HG03521 (cell line): ENCODE data around the gene HEATR9.

Source experiments
- ATAC-seq: cut with Tn5 transposase; IDR thresholded peaks from one replicate; pipeline ENCODE4 v1.9.1; 2021; ENCODE audit warnings: mild to moderate bottlenecking, moderate library complexity; ENCODE audit not compliant: unreplicated experiment

The HEATR9 gene

GRCh38 chr17:35865412-35866340 lies 3.0 kb downstream of the HEATR9 start:
- no peak for ATAC-seq

- ATAC-seq = no peak
Measured at GRCh38 chr17:35864853-35865252, 3.8 kb downstream of the HEATR9 start.

- ATAC-seq = no peak
Measured at GRCh38 chr17:35856603-35857002, 12.1 kb downstream of the HEATR9 start.

GRCh38 chr17:35855965-35856364 lies 12.7 kb downstream of the HEATR9 start:
- ATAC-seq = no peak

- no peak for ATAC-seq
Measured at GRCh38 chr17:35849469-35850348, 19.0 kb downstream of the HEATR9 start.

GRCh38 chr17:35847633-35848373 lies 20.9 kb downstream of the HEATR9 start:
- no peak for ATAC-seq

- no peak for ATAC-seq
Measured at GRCh38 chr17:35847006-35847405, 21.7 kb downstream of the HEATR9 start.

GRCh38 chr17:35846055-35846809 lies 22.5 kb downstream of the HEATR9 start:
- ATAC-seq = no peak

GRCh38 chr17:35844547-35844946 lies 24.1 kb downstream of the HEATR9 start:
- no peak for ATAC-seq

GRCh38 chr17:35843698-35844097 lies 25.0 kb downstream of the HEATR9 start:
- ATAC-seq = no peak

- ATAC-seq = no peak
Measured at GRCh38 chr17:35842239-35842638, 26.5 kb downstream of the HEATR9 start.

- no peak for ATAC-seq
Measured at GRCh38 chr17:35841505-35841904, 27.2 kb downstream of the HEATR9 start.

- ATAC-seq = no peak
Measured at GRCh38 chr17:35841101-35841500, 27.6 kb downstream of the HEATR9 start.

- ATAC-seq = no peak
Measured at GRCh38 chr17:35825206-35825605, 43.5 kb downstream of the HEATR9 start.

- no peak for ATAC-seq
Measured at GRCh38 chr17:35821308-35821707, 47.4 kb downstream of the HEATR9 start.

- no peak for ATAC-seq
Measured at GRCh38 chr17:35819455-35819854, 49.2 kb downstream of the HEATR9 start.

- no peak for ATAC-seq
Measured at GRCh38 chr17:35817196-35817595, 51.5 kb downstream of the HEATR9 start.

GRCh38 chr17:35816723-35817122 lies 52.0 kb downstream of the HEATR9 start:
- no peak for ATAC-seq

- no peak for ATAC-seq
Measured at GRCh38 chr17:35812456-35812855, 56.2 kb downstream of the HEATR9 start.

GRCh38 chr17:35811759-35812158 lies 56.9 kb downstream of the HEATR9 start:
- ATAC-seq = no peak
